NCI-H2029 (cell line): ENCODE results near the gene RNASE9.
A peak's percentile ranks its signal among the peaks of the same experiment; 100 is the strongest.
"Not testable (repeated sequence)": the region's sequence is repeated elsewhere in the genome, so short reads cannot be mapped to it uniquely, and the experiment has no call there.

ENCODE experiments used
- DNase-seq: peaks from one replicate; lab custom pipeline; 2025; lab: John Stamatoyannopoulos, UW

RNASE9 gene

DNA sequence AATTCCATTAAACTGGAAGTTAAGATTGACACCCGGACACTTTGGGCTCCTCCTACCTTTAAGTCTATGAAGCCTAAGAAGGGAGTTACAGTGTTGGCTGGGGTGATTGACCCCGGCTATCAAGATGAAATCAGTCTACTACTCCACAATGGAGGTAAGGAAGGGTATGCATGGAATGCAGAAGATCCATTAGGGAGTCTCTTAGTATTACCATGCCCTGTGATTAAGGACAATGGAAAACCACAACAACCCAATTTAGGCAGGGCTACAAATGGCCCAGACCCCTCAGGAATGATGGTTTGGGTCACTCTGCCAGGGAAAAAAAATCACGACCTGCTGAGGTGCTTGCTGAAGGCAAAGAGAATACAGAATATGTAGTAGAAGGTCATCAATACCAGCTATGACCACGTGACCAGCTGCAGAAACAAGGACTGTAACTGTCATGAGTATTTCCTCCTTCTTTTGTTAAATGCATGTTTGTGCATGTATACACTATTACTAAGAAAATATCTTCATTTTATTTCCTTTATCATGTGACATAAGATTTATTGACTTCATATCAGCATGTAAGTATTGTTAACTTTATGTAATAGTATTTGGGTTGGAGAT, 11.6 kb upstream of the RNASE9 start:
- not testable (repeated sequence) for DNase-seq

GRCh38 chr14:20570720-20571119, 9.9 kb upstream of the RNASE9 start:
- DNase-seq: not testable (repeated sequence)

GRCh38 chr14:20569865-20570264, 9.0 kb upstream of the RNASE9 start:
- DNase-seq: not testable (repeated sequence)

DNA sequence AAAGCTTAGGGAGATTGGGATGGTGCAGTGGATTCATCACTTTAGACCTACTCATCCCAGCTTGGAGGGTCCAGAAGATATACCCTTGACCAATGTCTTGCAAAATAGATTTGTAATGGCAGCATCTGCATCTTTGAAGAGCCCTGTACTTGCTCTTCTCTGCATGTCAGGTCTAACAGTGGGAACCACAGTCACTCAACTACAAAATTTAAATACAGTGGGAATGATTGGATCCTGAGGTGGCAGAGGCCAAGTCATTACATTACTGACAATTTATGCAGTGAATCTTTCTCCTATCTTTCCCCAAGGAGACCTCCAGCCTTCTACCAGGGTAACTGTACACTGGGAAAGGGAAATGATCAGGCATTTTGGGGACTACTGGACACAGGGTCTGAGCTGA, 8.2 kb upstream of the RNASE9 start:
- no peak for DNase-seq

DNA sequence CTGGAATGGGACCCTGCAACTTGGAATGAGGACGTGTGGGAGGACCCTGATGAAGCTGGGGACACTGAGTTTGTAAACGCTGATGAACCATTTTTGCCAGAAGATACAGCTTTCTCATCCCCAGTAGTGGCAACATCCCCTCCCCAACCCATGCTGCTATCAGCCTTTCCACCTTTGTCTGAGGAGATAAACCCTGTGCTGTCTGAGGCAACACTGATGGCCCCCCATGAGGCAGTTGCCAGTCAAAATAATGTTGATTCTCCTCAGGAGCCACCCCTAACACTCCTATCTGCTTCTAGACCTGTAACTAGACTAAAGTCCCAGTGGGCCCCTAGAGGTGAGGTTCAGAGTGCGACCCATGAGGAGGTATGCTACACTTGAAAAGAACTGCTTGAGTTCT, 7.5 kb upstream of the RNASE9 start:
- no peak for DNase-seq

GRCh38 chr14:20567199-20567598, 6.4 kb upstream of the RNASE9 start:
- DNase-seq: not testable (repeated sequence)

DNA sequence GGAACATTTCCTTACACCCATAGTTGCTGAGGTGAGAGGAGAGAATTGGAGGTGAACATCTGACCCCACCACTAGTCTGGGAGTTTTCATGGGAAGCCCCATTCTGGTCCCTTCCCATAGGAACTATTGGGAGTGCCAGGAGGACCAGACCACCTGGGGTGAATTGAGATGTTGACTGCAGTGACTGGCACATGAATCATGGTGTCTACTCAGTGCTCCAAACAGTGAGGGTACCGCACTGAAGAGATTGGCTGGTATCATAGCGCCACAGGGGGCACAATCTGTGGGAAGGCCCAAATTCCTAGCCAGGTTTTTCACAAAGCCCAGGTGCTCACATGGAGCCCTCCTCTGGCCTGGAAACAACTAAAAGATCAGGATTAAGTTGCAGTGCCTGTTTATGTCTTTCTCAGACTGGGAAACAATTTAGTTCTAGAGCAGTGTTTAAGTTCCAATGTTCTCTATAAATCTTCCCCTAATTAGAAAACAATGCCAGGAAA, 3.7 kb upstream of the RNASE9 start:
- no peak for DNase-seq

- DNase-seq: no peak
Observed at GRCh38 chr14:20563971-20564370, 3.1 kb upstream of the RNASE9 start.

DNA sequence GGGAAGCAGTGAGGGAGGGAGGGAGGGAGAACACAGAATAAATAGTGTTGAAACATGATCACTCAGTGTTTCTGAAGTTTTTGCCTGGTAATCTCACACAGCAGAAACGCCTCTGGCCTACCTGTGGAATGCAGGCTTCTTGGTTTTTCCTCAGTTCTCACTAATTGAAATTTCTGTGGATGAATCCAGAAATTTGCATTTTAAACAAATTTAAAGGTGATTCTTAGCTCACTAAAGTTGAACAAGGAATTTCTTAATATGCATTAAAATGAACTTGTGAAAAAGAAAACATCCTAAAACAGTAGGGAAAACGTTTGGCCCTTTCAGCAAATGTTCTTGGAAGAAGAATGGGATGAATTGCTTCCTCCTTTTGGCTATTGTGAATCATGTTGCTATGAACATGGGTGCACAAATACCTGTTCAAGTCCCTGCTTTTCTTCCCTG, 1.4 kb downstream of the RNASE9 start:
- DNase-seq: no peak

DNA sequence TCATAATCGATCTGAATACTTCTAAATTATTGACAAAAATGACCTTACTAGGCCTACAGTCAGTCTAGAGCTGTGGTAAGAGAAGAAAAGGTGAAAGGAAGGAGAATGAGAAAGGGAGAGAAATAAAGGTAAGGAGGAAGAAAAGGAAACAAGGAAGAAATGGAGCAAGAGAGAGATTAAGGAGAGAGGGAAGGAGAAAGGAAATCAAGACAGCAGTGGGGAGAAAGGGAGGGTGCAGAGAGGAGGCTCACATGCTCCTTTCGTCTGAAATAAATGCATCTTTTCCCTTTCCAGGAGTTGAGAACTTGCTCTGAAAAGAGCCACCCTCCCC, 3.7 kb downstream of the RNASE9 start:
- no peak for DNase-seq

GRCh38 chr14:20556500-20557211, 4.2 kb downstream of the RNASE9 start:
- no peak for DNase-seq

DNA sequence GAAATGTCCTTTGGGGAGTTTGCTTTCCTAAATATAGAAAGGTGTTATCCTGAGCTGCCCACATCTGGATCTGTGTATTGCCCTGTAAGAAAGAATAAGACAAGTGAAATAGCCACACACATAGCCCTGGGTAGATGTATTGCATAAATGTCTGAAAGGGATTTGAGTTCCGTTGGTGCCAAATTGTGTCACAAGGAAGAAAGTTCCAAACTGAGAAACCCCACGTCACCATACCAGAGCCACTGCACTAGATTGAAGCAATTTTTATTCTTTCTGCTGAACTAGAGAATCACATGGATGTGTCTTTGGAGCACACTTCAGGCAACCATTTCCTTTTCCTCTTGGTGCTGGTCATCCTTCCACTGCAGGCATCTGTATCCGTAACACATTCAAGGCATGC, 5.0 kb downstream of the RNASE9 start:
- no peak for DNase-seq

DNA sequence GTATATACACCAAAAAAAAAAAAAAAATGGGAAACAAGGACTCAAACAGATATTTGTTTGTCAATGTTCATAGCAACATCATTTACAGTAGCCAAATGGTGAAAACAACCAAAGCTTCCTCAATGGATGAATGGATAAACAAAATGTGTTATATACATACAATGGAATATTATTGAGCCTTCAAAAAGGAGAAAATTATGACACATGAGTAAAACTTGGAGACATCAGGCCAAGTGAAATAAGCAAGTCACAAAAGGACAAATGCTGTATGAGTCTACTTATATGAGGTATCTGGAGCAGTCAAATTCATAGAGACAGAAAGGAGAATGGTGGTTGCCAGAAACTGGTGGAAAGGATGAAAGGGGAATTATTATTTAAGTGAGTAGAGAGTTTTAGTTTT, 7.8 kb downstream of the RNASE9 start:
- no peak for DNase-seq

GRCh38 chr14:20551606-20552005, 9.2 kb downstream of the RNASE9 start:
- no peak for DNase-seq

DNA sequence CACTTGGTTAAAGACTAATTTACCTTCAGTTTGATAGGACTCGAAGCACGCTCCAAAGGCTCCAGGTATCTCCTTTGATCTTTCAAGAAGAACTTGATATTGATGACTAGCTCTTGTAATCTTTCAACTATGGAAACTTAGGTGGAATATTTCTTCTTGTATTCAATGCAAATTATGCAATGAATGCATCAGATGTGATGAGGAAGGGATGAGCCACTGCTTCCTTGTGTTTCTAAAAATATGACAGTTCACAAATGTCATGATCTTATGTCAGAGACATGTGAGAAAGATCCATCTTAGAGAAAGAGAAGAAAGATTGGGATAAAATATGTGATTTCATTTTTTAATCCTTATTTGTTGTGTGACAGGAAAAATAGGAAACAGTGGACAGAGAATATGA, 9.9 kb downstream of the RNASE9 start:
- no peak for DNase-seq

- no peak for DNase-seq
Observed at GRCh38 chr14:20548414-20549158, 12.3 kb downstream of the RNASE9 start.

DNA sequence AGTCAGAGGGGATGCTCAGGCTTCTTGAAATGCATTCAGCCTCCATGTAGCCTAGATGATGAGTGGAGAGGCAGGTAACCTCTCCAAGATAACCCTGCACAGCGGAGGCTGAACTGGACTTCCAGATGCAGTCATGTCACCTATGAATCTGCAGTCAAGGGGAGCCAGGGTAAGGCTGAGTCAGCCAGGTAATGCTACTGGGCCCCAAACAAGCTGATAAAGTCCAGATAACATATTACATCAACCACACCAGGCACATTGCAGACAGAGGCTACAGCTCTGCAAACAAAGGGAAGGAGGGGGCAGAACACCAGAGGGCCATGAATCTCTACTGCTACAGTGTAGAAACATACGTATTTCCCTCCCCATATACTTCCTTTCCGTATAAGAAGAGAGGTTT, 14.0 kb downstream of the RNASE9 start:
- DNase-seq: no peak

- DNase-seq: no peak
Observed at GRCh38 chr14:20539906-20540305, 20.9 kb downstream of the RNASE9 start.

DNA sequence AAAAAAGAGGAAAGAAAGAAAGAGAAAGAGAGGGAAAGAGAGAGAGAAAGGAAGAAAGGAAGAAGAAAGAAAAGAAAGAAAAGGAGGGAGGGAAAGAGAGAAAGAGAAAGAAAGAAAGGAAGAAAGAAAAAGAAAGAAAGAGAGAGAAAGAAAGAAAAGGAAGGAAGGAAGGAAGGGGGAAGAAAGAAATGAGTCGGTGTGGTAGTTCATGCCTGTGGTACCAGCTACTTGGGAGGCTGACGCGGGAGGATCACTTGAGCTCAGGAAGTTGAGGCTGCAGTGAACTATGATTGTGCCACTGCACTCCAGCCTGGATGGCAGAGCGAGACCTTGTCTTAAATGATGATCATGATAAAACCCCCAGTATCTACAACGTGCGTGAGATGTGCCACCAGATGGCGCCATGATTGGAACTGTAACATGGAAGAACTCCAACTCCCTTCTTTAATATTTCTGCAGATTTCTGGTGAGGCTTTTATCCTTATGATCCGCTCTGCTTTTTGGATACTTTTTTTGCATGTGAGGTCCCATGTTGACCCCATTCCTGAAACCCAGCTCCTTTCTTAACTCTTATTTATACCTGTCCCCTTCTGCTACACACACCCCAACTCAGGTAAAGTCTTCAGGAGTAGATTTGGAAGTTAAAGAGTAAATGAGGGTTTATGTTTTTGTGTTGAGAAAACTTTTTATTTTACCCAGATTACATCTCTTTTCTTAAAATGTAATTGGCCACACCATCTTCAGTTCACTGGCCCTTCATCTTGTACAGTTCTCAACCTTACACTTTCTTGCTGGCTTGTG, 29.9 kb downstream of the RNASE9 start:
- DNase-seq: peak; percentile 4

DNA sequence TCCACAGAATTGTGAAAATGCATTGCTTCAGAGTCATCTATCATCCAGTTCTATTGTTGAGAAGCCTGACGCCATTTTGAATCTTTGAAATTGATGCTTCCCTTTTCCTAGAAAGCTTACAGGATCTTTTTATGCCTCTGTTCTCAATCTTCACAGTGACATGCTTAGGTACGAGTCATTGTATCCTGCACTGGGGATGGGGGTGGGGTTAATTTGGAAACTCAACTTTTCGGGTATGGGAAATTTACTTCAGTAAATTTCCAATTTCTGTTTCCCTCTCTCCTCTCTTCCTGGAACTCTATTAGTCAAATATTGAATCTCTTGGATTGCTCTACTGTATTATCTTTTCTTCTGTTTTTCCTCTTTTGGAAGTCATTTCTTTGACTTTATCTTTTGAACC, 31.0 kb downstream of the RNASE9 start:
- no peak for DNase-seq

DNA sequence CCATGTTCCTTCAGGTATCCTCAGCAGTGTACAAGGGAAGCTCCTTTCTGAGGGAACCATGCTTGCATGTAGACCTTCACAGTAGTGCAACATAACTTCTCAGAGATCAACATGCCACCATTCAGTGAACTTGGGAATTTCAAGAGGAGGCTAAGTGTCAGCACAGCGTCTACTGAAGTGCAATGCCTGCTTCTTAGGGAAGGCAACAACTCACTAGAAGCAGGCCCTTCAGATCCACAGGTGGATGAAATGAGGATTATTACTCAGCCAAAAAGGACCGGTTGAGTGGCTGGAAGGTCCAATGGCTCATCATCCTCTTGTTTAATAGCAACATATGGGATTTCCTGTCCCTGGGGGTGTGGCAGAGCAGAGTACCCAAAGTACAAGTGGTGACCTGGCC, 36.8 kb downstream of the RNASE9 start:
- no peak for DNase-seq

- DNase-seq: no peak
Observed at GRCh38 chr14:20522332-20522731, 38.5 kb downstream of the RNASE9 start.
